ENCODE data around the gene GSTO2. TPM values are rescaled to one million over a fixed set of nuclear protein-coding genes. Genes with fewer than 3 reads are reported as not detected.

The GSTO2 gene
- total and polyA plus RNA-seq, 2 of the 13 experiments (the other 11 are each of a cell fraction or from before 2014, with no cell fraction given) = 2.1 to 7.9 TPM

- TF ChIP-seq, protein P1, sequence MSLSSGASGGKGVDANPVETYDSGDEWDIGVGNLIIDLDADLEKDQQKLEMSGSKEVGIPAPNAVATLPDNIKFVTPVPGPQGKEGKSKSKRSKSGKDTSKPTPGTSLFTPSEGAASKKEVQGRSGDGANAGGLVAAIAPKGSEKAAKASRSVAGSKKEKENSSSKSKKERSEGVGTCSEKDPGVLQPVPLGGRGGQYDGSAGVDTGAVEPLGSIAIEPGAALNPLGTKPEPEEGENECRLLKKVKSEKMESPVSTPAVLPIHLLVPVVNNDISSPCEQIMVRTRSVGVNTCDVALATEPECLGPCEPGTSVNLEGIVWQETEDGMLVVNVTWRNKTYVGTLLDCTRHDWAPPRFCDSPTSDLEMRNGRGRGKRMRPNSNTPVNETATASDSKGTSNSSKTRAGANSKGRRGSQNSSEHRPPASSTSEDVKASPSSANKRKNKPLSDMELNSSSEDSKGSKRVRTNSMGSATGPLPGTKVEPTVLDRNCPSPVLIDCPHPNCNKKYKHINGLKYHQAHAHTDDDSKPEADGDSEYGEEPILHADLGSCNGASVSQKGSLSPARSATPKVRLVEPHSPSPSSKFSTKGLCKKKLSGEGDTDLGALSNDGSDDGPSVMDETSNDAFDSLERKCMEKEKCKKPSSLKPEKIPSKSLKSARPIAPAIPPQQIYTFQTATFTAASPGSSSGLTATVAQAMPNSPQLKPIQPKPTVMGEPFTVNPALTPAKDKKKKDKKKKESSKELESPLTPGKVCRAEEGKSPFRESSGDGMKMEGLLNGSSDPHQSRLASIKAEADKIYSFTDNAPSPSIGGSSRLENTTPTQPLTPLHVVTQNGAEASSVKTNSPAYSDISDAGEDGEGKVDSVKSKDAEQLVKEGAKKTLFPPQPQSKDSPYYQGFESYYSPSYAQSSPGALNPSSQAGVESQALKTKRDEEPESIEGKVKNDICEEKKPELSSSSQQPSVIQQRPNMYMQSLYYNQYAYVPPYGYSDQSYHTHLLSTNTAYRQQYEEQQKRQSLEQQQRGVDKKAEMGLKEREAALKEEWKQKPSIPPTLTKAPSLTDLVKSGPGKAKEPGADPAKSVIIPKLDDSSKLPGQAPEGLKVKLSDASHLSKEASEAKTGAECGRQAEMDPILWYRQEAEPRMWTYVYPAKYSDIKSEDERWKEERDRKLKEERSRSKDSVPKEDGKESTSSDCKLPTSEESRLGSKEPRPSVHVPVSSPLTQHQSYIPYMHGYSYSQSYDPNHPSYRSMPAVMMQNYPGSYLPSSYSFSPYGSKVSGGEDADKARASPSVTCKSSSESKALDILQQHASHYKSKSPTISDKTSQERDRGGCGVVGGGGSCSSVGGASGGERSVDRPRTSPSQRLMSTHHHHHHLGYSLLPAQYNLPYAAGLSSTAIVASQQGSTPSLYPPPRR (CRISPR knock-in tag; IDR thresholded peaks at IDR 0.05; ENCODE audit: borderline replicate concordance) = 0 out of 2 replicates have a peak, but pooled peaks have one; percentile 24
- TF ChIP-seq PRPF4 (IDR thresholded peaks at IDR 0.05; ENCODE audit: low read depth, low read length, poor library complexity, severe bottlenecking) (no peak), ZNF331 (CRISPR knock-in tag; IDR thresholded peaks at IDR 0.05) (peak; percentile 23; the same call in 1 of the 2 replicates), ETV5 (CRISPR knock-in tag; IDR thresholded peaks at IDR 0.05; ENCODE audit: borderline replicate concordance) (0 out of 2 replicates have a peak, but pooled peaks have one; percentile 12), NR2F1 (CRISPR knock-in tag; IDR thresholded peaks at IDR 0.05) (0 out of 4 replicates have a peak, but pooled peaks of 1 of the 2 experiments have one; percentile 19), HNRNPLL (IDR thresholded peaks at IDR 0.05; ENCODE audit: low read depth, low read length, poor library complexity, severe bottlenecking) (no peak), SRF (IDR thresholded peaks at IDR 0.05; ENCODE audit: low read depth, low read length) (no peak), STAT5B (CRISPR knock-in tag; IDR thresholded peaks at IDR 0.05) (no peak), DR1 (CRISPR knock-in tag; IDR thresholded peaks at IDR 0.05) (no peak), CBFB (CRISPR knock-in tag; IDR thresholded peaks at IDR 0.05) (no peak), NPAS2 (CRISPR knock-in tag; IDR thresholded peaks at IDR 0.05; ENCODE audit: borderline replicate concordance) (no peak), ZSCAN29 (CRISPR knock-in tag; conservative IDR thresholded peaks at IDR 0.05) (no peak), NFAT5 (CRISPR knock-in tag; IDR thresholded peaks at IDR 0.05) (no peak)
- TF ChIP-seq, protein P2, sequence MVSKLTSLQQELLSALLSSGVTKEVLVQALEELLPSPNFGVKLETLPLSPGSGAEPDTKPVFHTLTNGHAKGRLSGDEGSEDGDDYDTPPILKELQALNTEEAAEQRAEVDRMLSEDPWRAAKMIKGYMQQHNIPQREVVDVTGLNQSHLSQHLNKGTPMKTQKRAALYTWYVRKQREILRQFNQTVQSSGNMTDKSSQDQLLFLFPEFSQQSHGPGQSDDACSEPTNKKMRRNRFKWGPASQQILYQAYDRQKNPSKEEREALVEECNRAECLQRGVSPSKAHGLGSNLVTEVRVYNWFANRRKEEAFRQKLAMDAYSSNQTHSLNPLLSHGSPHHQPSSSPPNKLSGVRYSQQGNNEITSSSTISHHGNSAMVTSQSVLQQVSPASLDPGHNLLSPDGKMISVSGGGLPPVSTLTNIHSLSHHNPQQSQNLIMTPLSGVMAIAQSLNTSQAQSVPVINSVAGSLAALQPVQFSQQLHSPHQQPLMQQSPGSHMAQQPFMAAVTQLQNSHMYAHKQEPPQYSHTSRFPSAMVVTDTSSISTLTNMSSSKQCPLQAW (CRISPR knock-in tag; IDR thresholded peaks at IDR 0.05) = no peak
- TF ChIP-seq, protein P3, sequence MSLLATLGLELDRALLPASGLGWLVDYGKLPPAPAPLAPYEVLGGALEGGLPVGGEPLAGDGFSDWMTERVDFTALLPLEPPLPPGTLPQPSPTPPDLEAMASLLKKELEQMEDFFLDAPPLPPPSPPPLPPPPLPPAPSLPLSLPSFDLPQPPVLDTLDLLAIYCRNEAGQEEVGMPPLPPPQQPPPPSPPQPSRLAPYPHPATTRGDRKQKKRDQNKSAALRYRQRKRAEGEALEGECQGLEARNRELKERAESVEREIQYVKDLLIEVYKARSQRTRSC (CRISPR knock-in tag; IDR thresholded peaks at IDR 0.05; ENCODE audit: low read depth) = no peak
These were observed 18.0 kb downstream of the GSTO2 start (continued) for GRCh38 chr10:104286939-104287338.

Data from HepG2 (cell line).